Right lobe of liver (tissue), 4 donors: Measurements from ENCODE around the gene LRRC28.

ENCODE experiments used
- POLR2A ChIP-seq: fragments of 450-650 bp; IDR thresholded peaks from one replicate; pipeline ENCODE4 v1.6.1; 2017; ENCODE audit warnings: antibody characterized with exemption, mild to moderate bottlenecking
- TF ChIP-seq, protein P1 (sequence below), 4 donors: fragments of 200-600 bp in 3 of 4; fragments of 450-650 bp in 1 of 4; IDR thresholded peaks; one replicate each; pipeline versions ENCODE4 v1.5.1 to v1.8.0; 2016 to 2022; ENCODE audit warnings: antibody characterized with exemption in 4 of 4, mild to moderate bottlenecking in 2 of 4
- donor health status: DM: no; HTN: no; CAD: no.
- donor health status: DM: no; HTN: no; CAD: no.
- donor health status: DM: no; HTN: yes; CAD: no.

DNA sequence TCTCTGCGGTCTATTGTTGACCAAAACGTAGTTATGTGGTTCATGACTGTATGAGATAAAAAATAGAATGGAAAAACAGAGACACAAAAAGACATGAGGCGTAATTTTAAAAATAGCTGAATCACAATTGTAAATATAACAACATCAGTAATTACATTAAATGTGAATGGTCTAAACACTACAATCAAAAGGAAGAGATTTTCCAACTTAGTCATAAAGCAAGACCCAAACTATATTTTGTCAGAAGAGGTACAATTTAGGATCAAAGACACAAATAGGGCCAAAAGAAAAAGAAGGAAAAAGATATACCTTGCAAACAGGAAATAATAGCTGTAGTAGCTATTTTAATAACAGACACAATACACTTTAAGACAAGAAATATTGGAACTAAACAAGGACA lies 61.5 kb downstream of the LRRC28 start:
- TF ChIP-seq, protein P1, sequence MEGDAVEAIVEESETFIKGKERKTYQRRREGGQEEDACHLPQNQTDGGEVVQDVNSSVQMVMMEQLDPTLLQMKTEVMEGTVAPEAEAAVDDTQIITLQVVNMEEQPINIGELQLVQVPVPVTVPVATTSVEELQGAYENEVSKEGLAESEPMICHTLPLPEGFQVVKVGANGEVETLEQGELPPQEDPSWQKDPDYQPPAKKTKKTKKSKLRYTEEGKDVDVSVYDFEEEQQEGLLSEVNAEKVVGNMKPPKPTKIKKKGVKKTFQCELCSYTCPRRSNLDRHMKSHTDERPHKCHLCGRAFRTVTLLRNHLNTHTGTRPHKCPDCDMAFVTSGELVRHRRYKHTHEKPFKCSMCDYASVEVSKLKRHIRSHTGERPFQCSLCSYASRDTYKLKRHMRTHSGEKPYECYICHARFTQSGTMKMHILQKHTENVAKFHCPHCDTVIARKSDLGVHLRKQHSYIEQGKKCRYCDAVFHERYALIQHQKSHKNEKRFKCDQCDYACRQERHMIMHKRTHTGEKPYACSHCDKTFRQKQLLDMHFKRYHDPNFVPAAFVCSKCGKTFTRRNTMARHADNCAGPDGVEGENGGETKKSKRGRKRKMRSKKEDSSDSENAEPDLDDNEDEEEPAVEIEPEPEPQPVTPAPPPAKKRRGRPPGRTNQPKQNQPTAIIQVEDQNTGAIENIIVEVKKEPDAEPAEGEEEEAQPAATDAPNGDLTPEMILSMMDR (IDR thresholded peaks at IDR 0.05) = no peak
- TF ChIP-seq POLR2A = no peak
